ENCODE results near the gene TGM2. TPM values are rescaled to one million over a fixed set of nuclear protein-coding genes. Genes with fewer than 3 reads are reported as not detected.

The TGM2 gene
- total RNA-seq, 2 experiments from 2014 or later: not detected

DNA sequence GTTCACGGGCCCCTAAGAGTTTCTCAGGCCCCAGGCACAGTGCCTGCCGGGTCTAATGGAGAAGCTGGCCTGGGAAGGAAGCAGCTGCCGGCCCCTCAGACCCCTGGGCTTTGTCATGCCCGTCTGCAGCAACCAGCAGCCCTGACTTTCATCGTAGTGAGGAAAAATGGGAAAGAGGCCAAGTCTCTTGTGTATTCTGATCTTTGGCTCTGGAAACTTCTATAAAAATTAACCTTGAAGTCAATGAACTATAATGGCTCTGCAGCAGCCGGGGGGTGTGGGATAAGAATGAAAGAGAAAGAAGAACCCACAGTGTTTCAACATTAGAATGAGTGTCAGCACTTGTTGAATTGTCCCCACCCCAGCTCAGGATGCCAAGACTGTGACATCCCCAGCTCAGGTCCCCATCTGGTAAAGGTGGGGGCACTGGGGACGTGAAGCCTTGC is 12.9 kb downstream of the TGM2 start:
- Mint-ChIP-seq H3K27ac (peak overlapping the region; percentile 11), H3K4me3 (peak overlapping the region; percentile 38), H3K36me3 (no peaks in the 10 kb centered on the region), H3K4me1 (peaks cover 13% of the 10 kb centered on the region), H3K9me3 (no peaks in the 10 kb centered on the region), H3K27me3 (peaks cover 22% of the 10 kb centered on the region)
- DNase-seq: peak; percentile 6

DNA sequence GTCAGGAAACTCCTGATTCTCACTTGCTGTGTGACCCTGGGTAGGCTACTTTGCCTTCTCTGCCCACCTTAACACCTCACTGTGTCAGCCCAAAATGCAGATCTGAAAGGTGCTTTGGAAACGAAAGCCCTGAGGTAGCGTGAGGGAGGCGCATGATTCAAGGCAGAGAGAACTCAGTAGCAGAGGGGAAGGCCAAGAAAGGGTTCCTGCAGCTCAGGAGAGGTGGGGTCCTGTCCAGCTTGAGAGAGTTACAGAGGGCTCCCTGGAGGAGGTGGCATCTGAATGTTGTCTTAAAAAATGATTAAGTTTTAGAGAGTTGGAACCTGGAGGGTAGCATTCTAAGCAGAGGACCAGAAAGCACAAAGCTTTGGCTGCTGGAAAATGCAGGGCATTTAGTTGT is 13.6 kb downstream of the TGM2 start:
- H3K9me3 Mint-ChIP-seq: no peaks in the 10 kb centered on the region

DNA sequence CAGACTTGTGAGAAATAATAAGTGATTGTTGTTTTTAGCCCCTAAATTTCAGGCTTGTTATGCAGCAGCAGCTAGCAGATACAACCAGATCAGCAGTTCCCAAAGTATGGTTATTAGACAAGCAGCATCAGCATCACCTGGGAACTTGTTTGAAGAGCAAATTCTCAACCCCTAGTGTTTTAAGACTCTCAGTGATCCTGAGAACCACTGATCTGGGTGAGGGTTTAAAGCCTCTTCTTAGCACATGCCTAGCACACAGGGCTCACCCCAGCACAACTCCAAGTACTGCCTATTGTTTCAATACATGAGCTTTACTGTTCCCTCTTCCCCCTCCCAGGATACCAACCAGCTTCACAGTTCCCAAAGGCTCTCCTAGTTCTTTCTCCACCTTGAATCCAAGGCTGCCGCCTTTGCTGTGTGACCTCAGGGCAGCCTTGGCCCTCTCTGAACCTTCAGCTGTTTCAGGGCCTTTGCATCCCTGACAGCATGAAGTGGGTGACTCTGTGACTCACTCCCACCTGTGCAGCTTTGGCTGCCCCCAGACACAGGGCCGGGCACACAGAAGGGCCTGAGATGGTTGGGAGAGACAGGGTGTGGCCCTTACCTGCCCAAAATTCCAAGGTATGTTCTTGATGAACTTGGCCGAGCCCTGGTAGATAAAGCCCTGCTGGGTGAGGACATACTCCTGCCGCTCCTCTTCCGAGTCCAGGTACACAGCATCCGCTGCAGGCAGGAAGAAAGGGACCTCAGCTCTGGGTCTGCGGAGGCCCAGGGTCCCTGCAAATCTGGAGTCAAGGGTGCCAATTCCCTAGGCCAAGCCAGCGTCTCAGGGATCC is 14.5 kb downstream of the TGM2 start:
- Mint-ChIP-seq H3K27me3 (peaks cover 24% of the 10 kb centered on the region), H3K4me1 (peaks cover 13% of the 10 kb centered on the region), H3K4me3 (no peak overlapping the region), H3K27ac (no peak overlapping the region), H3K36me3 (no peaks in the 10 kb centered on the region), H3K9me3 (no peaks in the 10 kb centered on the region)
- no peak for DNase-seq

More for the DNA sequence above, 13.6 kb downstream of the TGM2 start:
- peaks cover 24% of the 10 kb centered on the region for H3K27me3 Mint-ChIP-seq
- H3K4me1 Mint-ChIP-seq: peaks cover 13% of the 10 kb centered on the region
- no peak overlapping the region for H3K4me3 Mint-ChIP-seq
- H3K36me3 Mint-ChIP-seq: no peaks in the 10 kb centered on the region
- no peak for DNase-seq
- H3K27ac Mint-ChIP-seq: no peak overlapping the region

DNA sequence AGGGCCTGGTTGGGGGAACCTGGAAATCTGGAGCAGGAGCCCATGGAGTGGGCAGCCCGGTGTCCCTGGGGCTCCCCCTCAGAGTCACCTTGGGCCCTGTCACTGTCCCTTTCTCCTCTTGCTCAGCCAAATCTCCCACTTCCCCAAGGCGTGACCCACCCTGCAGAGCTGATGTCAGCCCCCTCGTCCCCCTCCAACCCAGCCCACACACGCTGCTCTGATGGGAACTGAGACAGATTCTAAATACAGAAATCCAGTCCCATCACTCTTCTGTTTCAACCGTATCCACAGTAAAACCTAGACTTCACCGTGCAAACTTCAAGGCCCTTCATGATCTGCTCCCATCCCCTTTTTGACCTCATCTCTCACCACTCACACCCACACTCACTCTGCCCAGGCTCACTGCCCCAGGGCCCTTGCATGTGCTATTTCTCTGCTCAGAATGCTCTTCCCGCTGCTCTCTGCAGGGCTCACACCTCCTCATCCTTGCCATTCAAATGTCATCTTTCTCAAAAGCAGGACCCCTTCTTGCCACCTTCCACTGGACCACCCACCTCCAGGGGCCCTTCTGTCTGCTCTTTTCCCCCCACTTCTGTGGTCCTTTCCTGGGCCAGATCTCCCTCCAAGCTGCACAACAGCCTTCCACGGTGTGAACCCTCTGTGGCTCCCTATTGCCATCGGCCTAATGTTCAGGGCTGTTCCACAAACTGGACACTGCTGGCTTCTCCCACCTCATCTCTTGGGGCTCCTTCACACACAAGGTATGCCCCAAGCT is 16.6 kb downstream of the TGM2 start:
- Mint-ChIP-seq H3K4me3 (no peak overlapping the region), H3K9me3 (no peaks in the 10 kb centered on the region), H3K27ac (no peak overlapping the region), H3K36me3 (no peaks in the 10 kb centered on the region), H3K27me3 (peaks cover 24% of the 10 kb centered on the region), H3K4me1 (peaks cover 13% of the 10 kb centered on the region)
- no peak for DNase-seq

DNA sequence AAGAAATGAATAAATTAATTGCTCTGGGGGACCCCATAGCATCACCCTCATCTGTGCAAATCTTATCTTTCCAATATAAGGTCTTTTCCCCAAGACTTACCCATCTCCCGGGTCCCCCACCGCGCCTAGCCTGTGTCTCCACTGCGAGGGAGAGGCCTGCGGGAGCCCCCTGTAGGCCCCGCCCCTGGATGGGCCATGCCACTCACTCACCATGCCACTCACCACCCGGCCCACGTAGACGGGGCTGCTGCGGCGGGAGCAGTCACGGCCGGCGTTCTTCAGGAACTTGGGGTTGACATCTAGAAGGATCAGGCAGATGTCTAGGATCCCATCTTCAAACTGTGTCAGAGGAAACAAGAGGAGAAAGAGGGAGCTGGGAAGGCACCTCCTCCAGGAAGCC is 17.3 kb downstream of the TGM2 start:
- H3K27ac Mint-ChIP-seq: no peak overlapping the region
- H3K36me3 Mint-ChIP-seq: no peaks in the 10 kb centered on the region
- peaks cover 22% of the 10 kb centered on the region for H3K27me3 Mint-ChIP-seq
- peaks cover 11% of the 10 kb centered on the region for H3K4me1 Mint-ChIP-seq
- H3K9me3 Mint-ChIP-seq: no peaks in the 10 kb centered on the region
- H3K4me3 Mint-ChIP-seq: no peak overlapping the region
- DNase-seq: no peak

DNA sequence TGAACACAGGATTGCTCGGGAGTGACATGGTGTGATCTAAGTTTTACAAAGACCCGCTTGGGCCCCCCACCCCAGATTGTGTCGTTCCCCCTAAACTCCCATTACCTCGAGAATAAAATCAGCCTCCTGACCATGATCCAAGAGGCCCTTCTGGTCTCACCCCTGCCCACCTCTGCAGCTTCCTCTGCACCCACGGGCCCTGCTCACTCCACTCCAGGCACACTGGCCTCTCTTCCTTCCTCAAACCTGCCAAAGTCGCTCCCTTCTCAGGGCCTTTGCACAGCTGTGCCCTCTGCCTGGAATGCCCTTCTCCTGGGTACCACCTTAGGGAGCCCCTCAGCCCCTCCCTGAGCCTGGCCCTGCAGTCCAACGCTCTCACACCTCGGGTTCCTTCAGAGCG is 17.9 kb downstream of the TGM2 start:
- Mint-ChIP-seq H3K4me1 (peaks cover 5% of the 10 kb centered on the region), H3K9me3 (no peaks in the 10 kb centered on the region), H3K27ac (no peak overlapping the region), H3K4me3 (no peak overlapping the region), H3K36me3 (no peaks in the 10 kb centered on the region), H3K27me3 (peaks cover 16% of the 10 kb centered on the region)
- no peak for DNase-seq

DNA sequence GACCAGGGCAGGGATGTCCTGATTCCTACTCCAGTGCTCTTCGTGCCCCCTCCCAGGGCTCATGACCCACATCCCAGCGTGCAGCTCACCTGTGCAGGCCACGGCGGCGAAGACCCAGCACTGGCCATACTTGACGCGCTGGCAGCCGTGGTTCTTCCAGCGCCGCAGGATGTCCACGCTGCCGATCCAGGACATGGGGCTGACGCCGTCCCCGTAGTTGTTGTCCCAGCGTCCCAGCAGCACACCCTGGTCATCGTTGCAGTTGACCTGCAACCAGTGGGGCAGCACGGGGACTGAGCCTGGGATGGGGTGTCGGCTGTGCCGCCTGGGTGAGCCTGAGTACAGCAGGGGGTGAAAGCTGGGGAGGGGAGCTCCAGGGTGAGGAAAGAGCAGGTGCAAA is 18.4 kb downstream of the TGM2 start:
- H3K27me3 Mint-ChIP-seq: peaks cover 11% of the 10 kb centered on the region

DNA sequence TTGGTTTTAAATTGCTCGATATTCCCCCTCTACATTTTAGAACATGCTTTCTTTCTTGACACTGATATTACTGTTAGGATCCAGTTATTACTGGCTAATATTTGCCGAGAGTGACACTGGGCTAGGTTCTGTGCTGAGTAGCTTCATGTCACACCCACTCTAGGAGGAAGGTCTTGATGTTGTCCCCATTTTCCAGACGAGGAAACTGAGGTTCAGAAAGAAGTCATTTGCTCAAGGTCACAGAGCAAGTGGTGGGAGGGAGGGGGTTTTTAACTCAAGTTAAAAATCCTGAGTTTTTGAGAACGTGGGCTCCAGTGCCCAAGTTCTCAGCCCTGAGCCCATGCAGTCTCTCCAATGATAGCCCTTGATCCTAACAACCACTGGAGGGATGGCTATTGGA is 18.9 kb downstream of the TGM2 start:
- no peaks in the 10 kb centered on the region for H3K36me3 Mint-ChIP-seq
- DNase-seq: no peak
- H3K27ac Mint-ChIP-seq: no peak overlapping the region
- peaks cover 7% of the 10 kb centered on the region for H3K27me3 Mint-ChIP-seq
- H3K4me3 Mint-ChIP-seq: no peak overlapping the region
- H3K9me3 Mint-ChIP-seq: no peaks in the 10 kb centered on the region
- no peaks in the 10 kb centered on the region for H3K4me1 Mint-ChIP-seq

More for the DNA sequence above, 18.4 kb downstream of the TGM2 start:
- Mint-ChIP-seq H3K9me3 (no peaks in the 10 kb centered on the region), H3K27ac (no peak overlapping the region), H3K36me3 (no peaks in the 10 kb centered on the region), H3K4me1 (peaks cover under 1% of the 10 kb centered on the region), H3K4me3 (no peak overlapping the region)
- no peak for DNase-seq

DNA sequence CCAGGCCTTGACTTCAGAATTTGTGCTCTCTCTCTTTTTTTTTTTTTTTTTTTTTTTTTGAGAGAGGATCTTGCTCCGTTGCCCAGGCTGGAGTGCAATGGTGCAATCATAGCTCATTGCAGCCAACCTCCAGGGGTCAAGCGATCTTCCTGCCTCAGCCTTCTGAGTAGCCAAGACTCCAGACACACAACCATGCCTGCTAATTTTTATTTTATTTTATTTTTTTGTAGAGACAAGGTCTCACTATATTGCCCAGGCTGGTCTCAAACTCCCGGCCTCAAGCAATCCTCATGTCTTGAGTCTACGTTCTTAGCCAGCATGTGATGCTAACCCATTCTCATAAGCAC is 19.4 kb downstream of the TGM2 start:
- no peaks in the 10 kb centered on the region for H3K9me3 Mint-ChIP-seq
- H3K27ac Mint-ChIP-seq: no peak overlapping the region
- peaks cover 7% of the 10 kb centered on the region for H3K27me3 Mint-ChIP-seq
- H3K4me3 Mint-ChIP-seq: no peak overlapping the region
- no peak for DNase-seq
- H3K4me1 Mint-ChIP-seq: no peaks in the 10 kb centered on the region
- H3K36me3 Mint-ChIP-seq: no peaks in the 10 kb centered on the region

DNA sequence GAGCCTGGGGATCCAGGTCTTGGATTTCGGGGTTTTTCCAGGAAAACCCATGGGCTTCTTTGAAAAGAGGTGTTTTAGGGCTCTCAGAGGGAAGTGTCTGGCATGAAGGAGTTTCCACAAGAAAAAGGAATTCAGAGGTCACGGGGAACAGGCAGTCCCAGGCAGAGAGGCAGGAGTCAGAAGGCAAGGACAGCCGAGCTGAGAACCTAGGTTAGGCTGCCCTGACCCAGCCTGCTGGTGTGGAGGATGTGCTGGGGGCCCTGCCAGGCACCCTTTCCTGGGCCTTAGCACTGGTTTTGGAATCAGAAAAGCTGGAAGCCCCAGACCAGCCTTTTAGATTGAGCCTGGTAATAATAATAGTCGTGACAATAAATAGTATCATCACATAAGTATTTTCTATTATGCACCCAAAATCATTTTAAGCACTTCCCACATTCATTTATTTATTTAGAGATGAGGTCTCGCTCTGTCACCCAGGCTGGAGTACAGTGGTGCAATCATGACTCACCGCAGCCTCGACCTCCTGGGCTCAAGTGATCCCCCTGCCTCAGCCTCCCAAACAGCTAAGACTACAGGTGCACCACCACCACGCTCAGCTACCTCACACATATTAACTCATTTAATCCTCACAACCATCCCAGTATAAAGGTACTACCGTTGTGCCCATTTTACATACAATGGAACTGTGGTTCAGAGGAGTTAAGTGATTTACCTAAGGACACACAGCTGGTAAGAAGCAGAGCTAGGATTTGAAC is 19.9 kb downstream of the TGM2 start:
- H3K4me3 Mint-ChIP-seq: no peak overlapping the region
- peaks cover 6% of the 10 kb centered on the region for H3K27me3 Mint-ChIP-seq
- H3K27ac Mint-ChIP-seq: no peak overlapping the region
- H3K9me3 Mint-ChIP-seq: no peaks in the 10 kb centered on the region
- H3K4me1 Mint-ChIP-seq: no peaks in the 10 kb centered on the region
- no peak for DNase-seq
- H3K36me3 Mint-ChIP-seq: no peaks in the 10 kb centered on the region

DNA sequence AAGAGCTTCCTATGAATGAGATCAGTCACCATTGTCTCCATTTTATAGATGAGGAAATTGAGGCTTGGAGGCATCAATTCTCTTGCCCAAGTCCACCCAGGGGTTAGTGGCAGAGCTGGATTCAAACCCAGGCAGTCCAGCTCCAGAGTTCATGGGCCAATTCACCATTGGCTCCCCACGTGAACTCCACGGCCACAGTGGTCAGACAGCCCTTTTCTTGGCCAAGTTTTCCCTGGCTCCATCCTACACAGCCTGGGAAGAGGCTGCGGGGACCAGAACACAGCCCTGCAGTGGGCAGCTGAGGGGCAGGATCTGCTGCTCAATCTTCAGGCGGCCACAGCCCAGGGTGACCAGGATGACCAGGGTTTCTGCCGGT is 20.5 kb downstream of the TGM2 start:
- Mint-ChIP-seq H3K27me3 (peaks cover 5% of the 10 kb centered on the region), H3K36me3 (no peaks in the 10 kb centered on the region), H3K27ac (no peak overlapping the region), H3K9me3 (no peaks in the 10 kb centered on the region), H3K4me3 (no peak overlapping the region), H3K4me1 (no peaks in the 10 kb centered on the region)
- no peak for DNase-seq

DNA sequence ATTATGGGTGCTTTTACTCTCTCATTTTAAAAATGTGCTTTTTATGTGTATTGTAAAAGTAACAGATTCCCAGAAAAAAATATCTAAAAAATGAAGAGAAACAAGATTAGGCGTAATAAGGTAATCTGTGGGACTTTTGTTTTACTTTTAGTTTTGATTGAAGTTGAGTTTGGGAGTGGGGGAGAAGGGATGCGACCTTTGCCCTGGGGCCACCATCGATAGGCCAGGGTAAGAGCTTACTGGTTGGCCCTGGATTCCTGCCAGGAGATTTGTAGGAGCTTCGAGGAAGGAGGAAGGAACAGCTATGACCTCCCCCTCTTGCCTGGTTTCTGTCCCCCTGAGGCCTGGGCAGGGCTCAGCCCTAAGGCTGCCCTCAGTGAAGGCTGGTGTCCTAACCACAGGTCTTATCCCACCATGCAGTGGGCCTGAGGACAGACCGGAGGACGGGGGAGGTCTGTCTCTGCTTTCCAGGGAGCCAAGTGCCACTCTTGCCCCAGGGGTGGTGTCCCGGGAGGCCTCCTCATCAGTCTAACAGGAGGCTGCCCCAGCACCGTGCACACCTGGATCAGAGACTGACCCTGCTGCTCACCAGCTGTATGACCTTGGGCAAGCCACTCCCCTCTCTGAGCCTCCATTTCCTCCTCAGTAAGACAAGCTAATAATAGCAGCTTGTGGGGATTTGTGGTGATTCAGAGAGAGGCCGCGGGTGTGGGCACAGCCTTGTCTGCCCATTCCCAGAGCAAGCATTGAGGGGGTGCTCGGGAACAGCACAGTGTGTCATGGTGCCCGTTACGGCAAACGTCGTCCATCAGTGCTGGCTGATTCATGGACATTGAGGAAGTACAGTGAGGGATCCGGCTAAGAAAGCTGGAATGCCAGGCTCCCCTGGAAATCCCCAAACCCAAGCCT is 21.2 kb downstream of the TGM2 start:
- H3K27me3 Mint-ChIP-seq: peaks cover 5% of the 10 kb centered on the region
- H3K4me3 Mint-ChIP-seq: no peak overlapping the region
- H3K4me1 Mint-ChIP-seq: no peaks in the 10 kb centered on the region
- no peak overlapping the region for H3K27ac Mint-ChIP-seq
- no peaks in the 10 kb centered on the region for H3K9me3 Mint-ChIP-seq
- H3K36me3 Mint-ChIP-seq: no peaks in the 10 kb centered on the region
- DNase-seq: no peak

DNA sequence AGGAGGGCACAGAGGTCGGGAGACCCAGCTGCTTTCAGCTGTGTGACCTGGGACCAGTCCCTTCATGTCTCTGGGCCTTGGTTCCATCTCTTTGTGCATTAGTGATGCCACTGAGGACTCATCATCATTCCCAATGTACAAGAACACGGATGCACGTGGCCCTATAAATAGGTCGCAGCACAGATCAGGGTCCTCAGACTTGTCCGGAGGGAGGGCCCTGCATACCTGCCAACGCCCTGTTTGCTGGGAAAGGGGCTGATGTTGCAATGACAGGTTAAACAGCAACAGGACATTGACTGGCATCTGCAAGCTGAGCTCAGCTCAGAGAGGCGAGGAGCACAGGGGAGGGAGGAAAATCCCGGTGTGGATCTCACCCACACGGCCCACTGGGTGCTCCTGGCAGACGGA is 21.8 kb downstream of the TGM2 start:
- no peaks in the 10 kb centered on the region for H3K4me1 Mint-ChIP-seq
- no peaks in the 10 kb centered on the region for H3K9me3 Mint-ChIP-seq
- DNase-seq: no peak
- H3K27me3 Mint-ChIP-seq: peaks cover 5% of the 10 kb centered on the region
- no peak overlapping the region for H3K4me3 Mint-ChIP-seq
- no peak overlapping the region for H3K27ac Mint-ChIP-seq
- no peaks in the 10 kb centered on the region for H3K36me3 Mint-ChIP-seq

DNA sequence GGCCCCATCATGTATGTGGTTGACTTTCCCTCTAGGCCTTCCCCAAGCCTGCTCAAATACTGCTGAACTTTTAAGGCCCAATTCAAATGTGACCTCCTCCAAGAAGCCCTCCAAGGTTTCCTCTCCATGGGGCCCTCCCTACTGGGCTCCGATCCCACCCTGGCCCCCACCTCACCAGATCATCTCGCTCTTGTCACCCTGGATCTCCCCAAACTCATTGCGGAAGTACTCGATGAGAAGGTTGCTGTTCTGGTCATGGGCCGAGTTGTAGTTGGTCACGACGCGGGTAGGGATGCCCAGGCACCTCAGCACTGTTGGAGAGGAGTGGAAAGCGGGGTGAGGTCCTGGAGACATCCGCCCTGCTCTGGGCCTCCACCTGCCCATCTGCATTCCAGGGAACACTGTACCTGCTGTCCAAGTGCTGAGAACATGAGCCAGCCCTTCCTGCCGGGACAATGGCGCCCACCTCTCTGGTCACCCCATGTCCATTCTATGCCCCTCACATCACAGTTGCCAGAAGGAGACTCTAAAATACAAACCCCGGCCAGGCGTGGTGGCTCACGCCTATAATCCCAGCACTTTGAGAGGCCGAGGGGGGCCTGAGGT is 23.1 kb downstream of the TGM2 start:
- H3K27me3 Mint-ChIP-seq: peaks cover under 1% of the 10 kb centered on the region
- H3K4me1 Mint-ChIP-seq: no peaks in the 10 kb centered on the region
- no peak for DNase-seq
- H3K36me3 Mint-ChIP-seq: no peaks in the 10 kb centered on the region
- H3K4me3 Mint-ChIP-seq: no peak overlapping the region
- H3K9me3 Mint-ChIP-seq: no peaks in the 10 kb centered on the region
- no peak overlapping the region for H3K27ac Mint-ChIP-seq

All from activated naive CD8-positive, alpha-beta T cell treated with anti-CD3 and anti-CD28 coated beads for 36 hours (primary cell).